NCI-H1105 (cell line): ENCODE measurements around the gene CCDC69.
"Not testable (repeated sequence)": the region's sequence is repeated elsewhere in the genome, so short reads cannot be mapped to it uniquely, and the experiment has no call there.

ENCODE experiments used
- DNase-seq: peaks from one replicate; lab custom pipeline; 2025; lab: John Stamatoyannopoulos, UW

CCDC69 gene

DNA sequence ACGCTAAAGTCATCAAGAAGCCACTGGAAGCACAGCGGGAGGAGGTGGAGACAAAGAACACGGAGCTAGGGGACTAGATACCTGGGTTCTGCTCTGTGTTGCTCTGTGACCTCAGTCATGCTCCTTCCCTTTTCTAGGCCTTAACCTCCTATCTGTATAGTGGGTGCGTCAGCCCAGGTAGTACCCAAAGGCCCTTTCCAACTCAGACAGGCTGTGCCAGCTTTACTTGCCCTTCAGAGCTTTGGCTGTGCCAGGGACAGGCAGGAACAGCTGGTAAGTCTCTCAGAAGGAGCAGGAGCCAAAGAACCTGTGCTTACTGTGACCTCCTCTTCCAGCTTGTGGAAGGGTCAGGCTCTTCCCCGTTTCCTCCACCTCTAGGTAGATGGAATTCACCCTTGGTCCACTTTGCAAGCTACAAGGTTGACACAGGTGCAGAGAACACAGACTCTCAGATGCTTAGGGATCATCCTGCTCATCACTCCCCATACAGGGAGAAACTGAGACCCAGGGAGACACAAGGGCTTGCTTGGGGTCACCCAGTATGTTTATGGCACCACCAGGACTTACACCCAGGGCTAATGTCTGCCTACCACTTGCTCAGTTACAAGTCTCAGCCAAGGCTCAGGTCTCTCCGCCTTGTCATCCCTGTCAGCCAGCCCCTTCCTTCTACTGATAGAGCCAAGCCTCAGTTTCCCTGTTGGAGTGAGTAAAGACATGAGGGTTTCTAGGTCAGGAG, 1.7 kb downstream of the CCDC69 start:
- no peak for DNase-seq

GRCh38 chr5:151221574-151221973, 2.3 kb downstream of the CCDC69 start:
- no peak for DNase-seq

DNA sequence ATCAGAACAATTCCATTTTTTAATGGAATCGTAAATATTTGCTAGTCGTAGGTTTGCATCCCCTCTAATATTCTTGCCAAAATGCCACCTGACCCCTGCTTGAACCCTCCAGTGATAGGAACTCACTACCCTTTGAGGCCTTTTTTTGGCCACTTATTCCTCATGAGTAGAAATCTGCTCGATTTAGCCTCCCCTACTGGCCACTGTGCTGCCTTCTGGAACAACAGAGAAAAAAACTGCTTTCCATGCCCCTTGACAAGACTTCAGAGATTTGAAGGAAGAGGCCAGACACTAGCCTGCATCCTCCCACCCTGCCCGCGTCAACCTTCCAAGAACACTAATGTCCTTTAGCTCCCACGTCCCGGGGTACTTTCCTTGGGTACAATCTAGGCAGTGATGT, 4.1 kb downstream of the CCDC69 start:
- DNase-seq: no peak

- DNase-seq: no peak
These were observed 4.8 kb downstream of the CCDC69 start for GRCh38 chr5:151219138-151219537.

- DNase-seq: no peak
These were observed 5.7 kb downstream of the CCDC69 start for GRCh38 chr5:151218177-151218576.

GRCh38 chr5:151216781-151217180, 7.1 kb downstream of the CCDC69 start:
- DNase-seq: no peak

DNA sequence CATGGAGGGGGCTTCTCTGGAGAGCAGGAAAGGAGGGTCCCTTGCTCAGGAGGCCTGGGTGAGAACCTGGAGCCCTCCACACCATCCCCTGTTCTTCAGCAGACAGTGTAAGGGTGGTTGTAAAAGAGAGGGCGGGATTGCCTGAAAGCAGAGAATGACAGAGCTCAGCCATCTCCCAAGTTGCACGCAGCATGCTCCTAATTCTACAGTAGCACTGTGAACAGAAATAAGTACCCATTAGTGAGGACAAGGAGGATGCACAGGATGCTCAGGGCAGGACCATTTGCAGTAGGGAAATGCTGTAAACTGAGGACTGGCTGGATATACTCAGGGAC, 8.4 kb downstream of the CCDC69 start:
- DNase-seq: no peak

DNA sequence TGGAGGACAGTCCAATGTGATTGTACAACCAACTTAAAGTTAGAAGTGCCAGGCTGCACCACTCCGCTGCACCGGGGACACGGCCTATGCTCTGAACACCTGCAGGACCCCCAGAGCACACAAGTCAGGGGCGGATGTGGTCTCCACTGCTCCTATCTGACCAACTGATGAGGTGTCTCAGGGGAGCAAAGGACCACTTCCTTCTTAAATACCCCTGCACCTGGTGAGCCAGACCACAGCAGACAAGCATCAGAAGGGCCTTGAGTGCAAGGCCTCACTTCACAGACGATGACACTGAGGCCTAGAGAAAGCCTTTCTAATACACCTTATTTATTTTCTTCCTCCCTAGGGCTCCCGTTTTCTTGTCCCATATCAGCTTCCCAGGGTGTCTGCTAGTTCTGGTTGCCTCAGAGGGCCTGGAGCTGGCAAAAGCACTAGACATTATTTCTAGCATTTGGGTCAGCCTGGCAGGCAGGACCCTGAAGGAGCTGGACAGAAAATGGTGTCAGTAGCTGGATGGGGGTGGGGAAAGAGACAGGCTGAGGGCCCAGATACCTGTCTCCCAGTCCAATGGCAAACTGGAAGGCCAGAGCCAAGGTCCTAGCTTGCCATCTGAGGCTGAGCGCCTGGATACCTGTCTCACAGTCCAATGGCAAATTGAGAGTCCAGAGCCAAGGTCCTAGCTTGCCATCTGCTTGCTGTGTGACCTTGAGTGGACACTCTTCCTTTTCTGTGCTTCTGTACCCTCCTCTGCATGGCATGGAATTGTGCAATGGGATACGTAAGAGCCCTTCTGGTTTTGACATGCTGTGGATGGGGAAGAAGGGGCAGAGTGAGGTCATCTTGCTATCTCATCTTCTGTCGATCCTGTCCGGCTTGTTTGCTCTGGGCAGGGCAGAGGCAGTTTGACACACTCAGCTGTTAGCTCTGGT, 9.0 kb downstream of the CCDC69 start:
- DNase-seq: no peak

DNA sequence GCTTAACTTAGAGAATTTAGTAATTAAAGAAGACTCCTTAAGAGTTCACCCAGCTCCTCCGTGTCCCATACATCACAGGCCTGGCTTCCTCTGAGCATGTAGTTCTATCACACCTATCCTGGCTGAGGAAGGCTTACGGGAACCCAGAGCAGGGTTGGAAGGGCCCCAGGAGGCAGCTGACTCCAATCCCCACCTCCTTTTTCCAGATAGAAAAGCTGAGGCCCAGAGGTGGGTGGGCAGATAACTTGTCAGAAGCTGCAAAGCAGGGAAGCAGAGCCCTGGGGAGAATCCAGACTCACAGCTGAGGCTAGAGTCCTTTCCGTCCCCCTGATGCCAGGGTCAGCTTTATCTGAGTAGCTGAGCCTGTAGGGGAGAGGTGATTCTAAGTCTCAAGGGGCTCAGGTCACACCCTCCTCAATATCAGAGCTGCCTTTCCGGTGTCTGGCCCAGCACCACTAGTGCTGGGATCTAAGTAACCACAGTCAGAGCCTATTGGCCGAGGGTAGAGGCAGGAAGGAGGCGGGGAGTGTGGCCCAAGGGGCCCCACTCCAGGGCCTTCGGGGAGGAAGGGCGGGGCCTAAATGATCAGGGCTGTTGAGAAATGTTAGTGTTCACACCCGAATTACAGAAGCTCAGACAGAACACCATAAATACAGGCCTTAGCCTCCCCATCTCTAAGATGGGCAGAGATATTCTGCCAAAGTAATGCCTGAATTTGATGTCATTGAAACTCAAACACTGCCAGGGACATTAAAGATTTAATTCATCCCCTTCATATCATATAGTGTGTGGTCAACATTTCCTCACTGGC, 9.9 kb downstream of the CCDC69 start:
- DNase-seq: no peak

GRCh38 chr5:151212406-151212798, 11.5 kb downstream of the CCDC69 start:
- no peak for DNase-seq

GRCh38 chr5:151208481-151208914, 15.4 kb downstream of the CCDC69 start:
- no peak for DNase-seq

DNA sequence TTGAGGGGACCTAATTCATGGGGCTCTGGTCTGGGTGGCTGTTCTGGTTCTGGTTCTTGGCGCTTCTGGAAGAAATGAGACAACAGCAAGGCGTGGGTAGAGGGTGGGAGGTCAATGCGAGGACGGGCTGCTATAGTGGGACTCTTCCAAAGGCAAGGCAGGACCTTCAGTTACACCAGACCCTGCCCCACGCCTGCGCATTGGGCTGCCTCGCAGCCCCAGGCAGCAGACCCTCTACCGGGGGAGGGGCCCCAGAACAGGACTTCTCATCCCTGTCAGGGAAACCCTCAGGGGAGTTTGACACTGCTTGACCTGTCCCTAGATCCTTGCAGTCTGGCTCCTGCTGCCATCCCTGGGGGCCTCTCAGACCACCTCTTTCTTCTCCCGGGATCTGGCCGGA, 18.5 kb downstream of the CCDC69 start:
- DNase-seq: no peak

GRCh38 chr5:151204051-151204450, 19.8 kb downstream of the CCDC69 start:
- DNase-seq: no peak

DNA sequence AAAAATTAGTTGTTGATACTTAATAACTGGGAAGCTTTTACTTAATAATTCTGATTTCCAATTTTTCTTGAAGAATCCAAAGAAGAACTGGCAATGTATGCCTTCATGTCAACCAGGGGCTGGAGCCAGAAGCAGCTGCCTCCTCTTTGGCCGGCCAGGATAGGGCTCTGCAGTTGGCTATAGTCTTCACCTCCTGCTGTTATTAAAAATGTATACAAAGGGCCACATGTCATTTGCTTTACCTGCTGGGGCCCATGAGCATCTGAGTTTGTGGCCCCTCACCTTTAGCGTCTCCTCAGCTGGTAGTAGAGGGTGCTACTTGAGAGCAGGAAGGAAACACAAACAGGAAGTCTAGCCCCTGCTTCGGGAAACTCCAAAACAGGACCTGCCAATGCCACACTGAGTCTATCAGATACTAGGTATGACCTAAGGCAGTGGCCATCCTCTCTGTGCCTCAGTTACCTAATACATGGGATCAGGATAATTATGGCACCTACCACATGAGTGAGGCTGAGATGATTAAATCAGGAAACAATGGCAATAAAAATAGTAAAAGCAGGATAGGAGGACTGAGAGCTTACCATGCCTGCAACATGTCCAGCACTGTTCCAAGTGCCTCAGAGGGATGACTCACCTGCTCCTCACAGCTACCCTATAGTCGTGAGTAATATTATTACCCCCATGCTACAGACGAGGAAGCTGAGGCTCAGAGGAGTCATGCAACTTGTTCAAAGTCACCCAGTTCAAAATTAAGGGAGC, 21.3 kb downstream of the CCDC69 start:
- DNase-seq: no peak

DNA sequence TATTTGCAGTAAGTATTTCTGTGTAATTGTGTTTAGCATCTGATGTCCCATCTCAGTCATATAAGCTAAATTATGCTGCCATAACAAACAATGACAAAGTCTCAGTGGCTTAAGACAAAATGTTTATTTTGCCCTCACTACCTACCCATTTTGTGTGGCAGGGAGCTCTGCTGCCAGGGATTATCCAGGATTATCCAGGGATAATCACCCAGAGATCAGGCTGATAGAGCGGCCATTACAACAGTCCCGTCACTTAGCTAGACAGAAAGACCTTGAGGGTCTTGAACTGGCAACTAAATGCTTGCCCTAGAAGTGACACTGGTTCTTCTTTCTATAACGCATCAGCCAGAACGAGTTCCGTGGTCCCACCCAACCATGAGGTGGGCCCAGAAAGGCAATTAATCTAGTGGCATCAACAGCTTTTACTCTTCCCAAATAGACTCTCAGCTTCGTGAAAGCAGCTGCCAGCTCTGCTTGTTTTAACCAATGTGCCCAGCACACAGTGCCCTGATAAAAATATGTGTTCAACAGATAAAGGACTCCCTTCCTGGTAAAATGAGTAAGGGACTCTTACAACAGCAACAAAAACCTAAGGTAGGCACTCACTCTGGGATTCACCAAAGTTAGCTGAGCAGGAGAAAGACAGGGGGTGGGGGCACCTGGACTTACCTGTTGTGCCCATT, 22.8 kb downstream of the CCDC69 start:
- DNase-seq: no peak

DNA sequence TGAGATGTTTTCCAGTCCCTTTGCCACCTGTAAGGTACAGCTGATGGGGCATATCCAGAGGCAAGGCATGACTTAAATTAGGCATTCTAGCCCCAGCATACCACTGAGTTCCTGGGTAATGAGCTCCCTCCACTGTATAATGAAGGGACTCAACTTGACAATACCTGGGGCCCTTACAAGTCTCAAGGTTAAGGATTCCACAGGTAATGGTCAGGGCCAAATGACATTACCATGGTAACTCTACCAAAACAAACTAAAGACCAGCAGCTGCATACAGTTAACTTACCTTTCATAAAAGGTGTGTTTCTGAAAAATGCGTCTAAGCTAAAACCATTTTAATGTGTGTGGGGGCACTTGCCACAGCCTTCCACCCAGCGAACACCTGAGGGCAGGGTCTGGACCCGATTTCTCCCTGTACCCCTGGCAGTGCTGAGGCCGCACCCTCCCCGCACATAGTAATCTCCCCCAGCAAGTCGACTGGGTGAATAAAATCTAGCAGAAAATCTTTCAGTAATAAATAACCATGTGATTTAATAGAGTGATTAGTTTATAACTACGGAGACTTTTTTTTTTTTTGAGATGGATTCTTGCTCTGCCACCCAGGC, 24.2 kb downstream of the CCDC69 start:
- no peak for DNase-seq

- no peak for DNase-seq
These were observed 25.0 kb downstream of the CCDC69 start for GRCh38 chr5:151198861-151199260.

- DNase-seq: not testable (repeated sequence)
These were observed 26.6 kb downstream of the CCDC69 start for GRCh38 chr5:151197291-151197600.

- no peak for DNase-seq
These were observed 27.2 kb downstream of the CCDC69 start for GRCh38 chr5:151196556-151197290.

- DNase-seq: no peak
These were observed 28.3 kb downstream of the CCDC69 start for GRCh38 chr5:151195622-151196021.
